Stimulated activated CD8-positive, alpha-beta memory T cell treated with anti-CD3 and anti-CD28 coated beads, Interleukin-4, amount 100 ng/mL, for 24 hours (primary cell): ENCODE results near the gene CCNI.

ENCODE experiments used
- DNase-seq: peaks from one replicate; pipeline ENCODE4 v3.0.0-alpha.2; 2020; ENCODE audit warnings: low read depth

The CCNI gene

DNA sequence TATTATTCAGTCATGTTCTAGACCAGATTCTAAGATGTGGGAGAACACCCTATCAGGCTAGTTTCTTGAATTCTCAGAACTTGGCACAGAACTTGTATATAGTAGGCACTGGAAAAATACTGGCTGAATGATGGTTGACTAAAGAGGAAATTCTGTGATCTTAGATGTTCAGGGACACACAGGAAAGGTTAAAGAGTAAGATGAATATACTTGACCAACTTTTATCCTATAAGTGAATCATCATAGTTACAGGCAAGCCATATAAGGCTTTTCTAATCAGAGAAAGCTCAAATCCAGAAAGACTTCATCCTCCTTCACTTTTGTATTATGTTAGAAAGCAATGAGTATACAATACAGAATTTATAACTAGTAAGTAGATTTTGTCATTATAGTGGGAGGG, 72.4 kb downstream of the CCNI start:
- no peak for DNase-seq

DNA sequence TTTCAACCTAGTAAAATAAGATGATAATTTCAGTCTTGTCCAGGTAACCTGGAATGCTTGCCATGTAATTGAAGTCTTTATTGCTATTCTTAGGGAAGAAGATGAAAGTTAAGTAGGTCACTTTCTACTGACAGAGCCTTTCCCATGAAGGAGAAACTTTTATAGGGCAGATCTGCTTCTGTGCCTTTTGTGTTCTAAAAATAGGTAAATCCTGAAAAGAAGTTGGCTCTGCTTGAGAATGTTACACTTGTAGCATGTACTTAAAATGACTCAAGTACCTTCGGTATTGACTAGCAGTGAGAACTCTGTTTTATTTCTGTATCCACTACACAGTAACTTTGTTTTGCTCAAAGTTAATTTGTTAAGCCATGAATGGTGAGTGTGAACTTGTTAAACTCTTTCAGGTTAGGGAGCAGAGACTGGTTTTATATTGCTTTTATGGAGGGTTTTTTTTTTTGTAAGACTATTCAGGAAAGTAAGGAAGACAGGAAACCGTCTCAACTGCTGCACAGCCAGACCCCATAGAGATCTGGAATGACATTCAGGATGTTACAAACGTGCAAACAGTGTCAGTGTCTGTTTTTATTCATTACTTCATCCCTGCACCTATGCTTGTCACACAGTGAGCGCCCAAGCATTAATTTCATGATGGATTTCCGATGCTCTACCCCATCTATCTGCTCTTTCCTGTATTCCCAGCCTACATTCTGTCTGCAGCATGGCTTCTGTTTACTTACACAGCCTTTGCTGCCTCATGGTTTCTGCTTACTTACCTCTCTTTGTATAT, 73.3 kb downstream of the CCNI start:
- no peak for DNase-seq

DNA sequence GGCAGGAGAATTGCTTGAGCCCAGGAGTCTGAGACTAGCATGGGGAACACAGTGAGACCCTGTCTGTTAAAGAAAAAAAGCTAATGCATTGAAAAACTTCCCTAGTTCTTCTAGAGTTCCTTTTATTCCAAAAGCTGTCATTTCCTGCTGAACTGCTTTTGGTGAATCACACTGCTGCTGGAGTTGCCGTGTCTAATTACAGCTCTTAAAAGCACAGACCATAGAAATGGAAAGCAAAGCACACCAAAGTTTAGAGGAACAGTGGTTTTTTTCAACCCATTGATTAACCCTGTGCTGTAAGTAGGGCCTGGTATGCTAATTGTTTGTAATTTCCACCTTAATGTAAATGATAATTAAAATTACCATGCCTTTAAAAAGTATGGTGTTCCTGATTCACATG, 73.9 kb downstream of the CCNI start:
- no peak for DNase-seq

DNA sequence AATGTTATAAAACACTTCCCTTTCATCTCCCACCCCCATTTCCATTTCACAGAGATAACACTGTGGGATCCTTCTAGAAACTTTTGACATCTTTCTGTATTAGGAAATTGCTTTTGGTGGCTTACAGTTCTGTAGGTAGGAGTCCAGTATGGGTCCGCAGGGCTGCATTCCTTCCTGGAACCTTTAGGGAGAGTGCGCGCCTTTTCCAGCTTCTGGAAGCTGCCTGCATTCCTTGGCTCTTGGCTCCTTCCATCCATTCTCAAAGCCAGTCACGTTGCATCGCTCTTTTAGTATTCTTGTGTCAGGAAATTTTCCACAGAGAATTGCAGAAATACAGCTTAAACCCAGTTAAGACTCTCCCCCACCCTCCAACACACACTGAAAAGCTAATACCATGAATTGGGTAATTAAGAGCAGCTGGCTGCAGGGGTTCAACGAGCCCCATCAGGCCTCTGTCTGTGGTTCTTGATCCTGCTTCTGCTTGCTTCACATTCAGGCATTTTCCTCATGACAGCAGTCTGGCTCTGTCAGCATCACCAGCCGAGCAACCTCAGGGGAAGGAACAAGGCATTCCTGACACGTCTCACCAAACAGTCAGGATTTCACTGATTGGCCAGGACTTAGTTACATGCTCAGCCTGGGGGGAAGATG, 77.4 kb downstream of the CCNI start:
- DNase-seq: no peak

DNA sequence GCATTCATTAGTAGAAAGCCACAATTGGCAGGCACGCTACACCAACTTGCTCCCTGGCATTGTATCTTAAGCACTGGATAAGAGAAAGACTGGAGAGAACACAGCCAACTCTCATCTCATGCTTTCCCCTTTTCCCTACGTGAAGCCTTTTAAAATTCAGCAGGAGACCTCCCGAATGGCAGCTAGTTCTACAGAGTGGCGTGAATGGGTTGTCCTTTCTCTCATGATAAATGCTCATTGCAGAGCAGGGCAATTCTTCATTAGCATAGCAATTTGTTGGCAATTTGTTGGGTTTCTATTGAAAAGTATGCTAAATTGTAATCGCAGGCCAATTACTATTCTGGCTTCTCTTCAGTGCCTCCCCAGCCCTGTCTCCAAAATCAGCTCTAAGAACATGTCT, 78.3 kb downstream of the CCNI start:
- DNase-seq: no peak
